NCI-H2196 treated with DMSO at 0.1 percent for 48 hours (cell line): ENCODE measurements around the gene RNF144B.

Experiments
- DNase-seq: peaks from one replicate; lab custom pipeline; 2025; ENCODE audit not compliant: unreplicated experiment; lab: John Stamatoyannopoulos, UW

The RNF144B gene

DNA sequence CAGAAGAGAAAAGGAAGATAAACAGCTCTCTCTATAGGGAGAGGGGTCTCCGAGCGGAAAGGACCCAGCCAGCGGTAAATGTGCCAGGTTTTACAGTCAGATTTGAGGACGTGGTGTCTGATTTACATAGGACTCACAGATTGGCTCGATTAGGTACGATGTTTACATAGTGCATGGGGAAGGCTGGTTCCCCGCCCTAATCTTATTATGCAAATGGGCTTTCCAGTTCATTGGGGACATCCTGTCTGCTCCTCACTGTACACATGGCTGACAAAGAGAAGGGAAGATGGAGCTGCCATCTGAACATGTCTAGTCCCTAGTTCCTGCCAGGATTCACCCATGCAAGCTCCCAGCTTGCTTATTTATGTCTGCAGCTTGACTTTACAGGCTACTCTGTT, 119.9 kb downstream of the RNF144B start:
- no peak for DNase-seq

DNA sequence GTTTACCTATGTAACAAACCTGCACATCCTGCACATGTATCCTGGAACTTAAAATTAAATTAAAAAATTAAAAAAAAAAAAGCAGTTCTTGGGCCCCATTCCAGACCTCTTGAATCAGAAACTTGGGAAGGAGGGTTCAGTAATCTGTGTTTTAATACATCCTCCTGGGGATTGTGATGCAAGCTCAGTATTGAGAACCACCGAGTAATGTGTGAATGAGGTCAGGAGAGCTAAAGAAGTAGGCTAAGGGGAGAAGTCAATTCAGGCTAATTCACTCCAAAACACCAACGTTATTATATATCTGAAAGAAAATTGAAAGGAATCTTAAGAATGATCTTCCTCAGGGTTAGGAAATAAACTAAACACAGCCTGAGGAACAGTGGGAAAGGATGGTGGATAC, 120.4 kb downstream of the RNF144B start:
- no peak for DNase-seq

DNA sequence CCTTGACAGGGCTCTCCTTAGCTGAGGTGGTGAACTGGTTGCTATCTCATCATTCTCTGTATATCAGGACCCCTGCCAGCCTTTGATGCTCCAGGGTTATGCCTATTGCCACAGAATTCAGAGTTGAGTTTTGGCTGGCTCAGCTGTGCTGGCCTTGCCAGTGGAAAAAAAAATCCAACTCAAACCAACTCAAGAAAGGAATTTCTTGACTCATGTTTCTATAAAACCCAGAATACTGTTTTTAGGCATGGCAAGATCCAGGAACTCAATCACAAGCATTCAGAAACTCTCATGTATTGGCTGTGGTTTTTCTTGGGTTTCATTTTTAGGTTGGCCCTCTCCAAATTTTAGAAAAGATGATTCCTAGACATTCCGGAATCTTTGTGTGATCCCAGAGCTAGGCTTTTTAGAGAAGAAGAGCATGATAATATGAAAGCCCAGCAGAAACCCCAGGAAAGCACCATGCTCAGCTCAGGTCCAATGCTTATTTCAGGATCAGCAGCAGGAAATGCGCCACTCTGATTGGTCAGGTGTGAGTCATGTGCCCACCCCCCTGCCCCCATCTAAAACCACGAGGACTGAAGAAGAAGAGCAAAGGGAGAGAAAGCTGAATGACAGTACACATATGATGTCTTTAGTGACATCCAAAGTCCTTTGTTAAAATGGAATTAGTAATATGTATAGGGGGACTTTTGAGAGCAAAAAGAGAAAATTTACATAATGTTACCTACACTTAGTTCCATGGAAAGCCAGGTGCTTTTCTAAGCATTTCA, 122.9 kb downstream of the RNF144B start:
- DNase-seq = no peak

DNA sequence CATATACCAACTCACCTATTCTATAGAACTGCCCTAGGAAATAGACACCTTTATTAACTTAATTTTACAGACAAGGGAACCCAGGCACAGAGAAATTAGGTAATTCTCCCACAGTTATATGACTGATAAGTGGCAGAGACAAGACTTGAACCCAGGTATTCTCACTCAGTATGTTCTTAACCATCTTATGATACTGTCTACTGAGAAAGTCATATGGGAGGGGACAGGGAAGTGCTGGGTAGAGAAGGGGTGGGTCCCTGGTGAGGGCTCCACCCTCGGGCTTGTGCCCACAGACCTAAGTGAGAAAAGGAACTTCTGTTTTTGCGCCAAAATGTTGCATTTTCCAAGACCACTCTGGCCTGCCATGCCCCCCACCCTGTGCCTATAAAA, 123.5 kb downstream of the RNF144B start:
- no peak for DNase-seq

DNA sequence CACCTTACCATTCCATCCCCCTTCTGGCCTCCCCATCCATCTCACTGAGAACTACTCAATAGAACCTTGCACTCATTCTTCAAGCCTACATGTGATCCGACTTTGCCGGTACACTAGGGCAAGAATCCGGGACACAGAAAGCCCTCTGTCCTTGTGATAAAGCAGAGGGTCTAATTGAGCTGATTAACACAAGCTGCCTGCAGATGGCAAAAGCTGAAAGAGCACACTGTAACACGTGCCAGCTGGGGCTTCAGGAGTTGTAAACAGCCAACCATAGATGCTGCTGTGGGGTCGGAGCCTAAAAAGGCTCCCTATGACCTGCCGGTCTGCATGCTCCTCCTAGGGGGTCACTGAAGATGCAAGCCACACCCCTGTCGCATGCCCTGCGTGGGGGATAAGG, 124.1 kb downstream of the RNF144B start:
- DNase-seq = no peak

DNA sequence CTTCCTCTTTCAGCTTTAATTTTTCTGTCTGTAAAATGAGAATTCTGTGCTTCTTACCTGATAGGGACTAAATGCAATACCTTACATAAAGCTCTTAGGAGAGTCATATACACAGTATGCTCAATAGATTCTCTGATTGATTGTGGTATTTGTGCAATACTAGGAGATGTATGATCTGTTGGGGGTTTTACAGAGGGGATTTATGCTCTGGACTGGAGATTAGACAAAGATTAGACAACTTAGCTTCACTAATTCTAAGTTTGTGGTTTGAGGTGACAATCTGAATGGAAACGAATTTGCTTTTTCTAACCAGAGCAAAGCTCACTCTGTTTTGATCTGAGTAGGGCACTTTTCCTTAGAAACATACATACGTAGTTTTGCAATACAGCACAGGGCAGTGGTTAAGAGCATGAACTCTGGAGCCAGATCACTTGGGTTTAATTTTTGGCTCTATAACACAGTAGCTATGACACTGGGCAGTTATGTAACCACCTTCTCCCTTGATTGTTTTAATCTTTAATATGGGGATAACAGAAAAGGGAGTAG, 126.2 kb downstream of the RNF144B start:
- DNase-seq = no peak

DNA sequence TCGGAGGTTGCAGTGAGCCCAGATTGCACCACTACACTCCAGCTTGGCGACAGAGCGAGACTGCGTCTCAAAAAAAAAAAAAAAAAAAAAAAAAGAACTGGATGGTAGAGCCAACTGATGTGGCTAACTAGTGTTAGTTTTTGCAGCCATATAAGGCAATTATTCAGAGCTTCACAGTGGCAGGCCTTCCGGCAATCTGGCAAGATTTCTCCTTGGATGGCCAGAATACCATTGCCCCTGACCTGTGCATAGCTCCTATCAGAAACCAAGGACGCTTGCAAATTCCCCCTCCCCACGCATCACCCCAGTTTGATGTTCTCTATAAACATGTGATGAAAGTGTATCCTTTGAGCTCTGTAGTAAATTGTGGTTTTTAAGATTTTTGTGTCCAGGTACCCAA, 127.0 kb downstream of the RNF144B start:
- no peak for DNase-seq

DNA sequence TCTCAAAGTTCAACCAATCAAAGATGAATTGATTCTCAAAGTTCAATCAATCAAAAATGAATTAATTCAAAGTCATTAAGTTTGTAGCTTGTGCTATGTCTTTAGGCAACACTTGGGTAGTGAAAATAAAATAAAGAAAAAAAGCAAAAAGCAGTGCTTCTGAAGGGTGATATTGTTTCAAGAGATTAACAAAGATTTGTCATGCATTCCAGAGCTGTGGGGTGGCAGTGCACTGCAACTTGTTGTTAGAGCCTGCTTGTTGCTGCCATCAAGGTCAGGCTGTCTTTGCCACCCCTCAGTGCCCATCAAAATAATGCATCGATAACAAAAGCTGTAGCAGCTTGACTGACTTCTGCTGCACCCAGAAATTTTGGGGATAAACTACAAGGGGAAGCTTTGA, 128.6 kb downstream of the RNF144B start:
- no peak for DNase-seq
